HG02870 (cell line): ENCODE results near the gene GRK1.
"Not testable (repeated sequence)": the region's sequence is repeated elsewhere in the genome, so short reads cannot be mapped to it uniquely, and the experiment has no call there.

ENCODE experiments used
- ATAC-seq: cut with Tn5 transposase; IDR thresholded peaks from one replicate; pipeline ENCODE4 v1.9.1; 2021; ENCODE audit warnings: mild to moderate bottlenecking, moderate library complexity; ENCODE audit not compliant: unreplicated experiment

Gene GRK1

GRCh38 chr13:113664751-113665596, 2.0 kb upstream of the GRK1 start:
- no peak for ATAC-seq

- ATAC-seq = no peak
These were observed 1.3 kb upstream of the GRK1 start for GRCh38 chr13:113665597-113666328.

GRCh38 chr13:113666329-113666670, 719 bp upstream of the GRK1 start:
- ATAC-seq = no peak

GRCh38 chr13:113667771-113668490, 912 bp downstream of the GRK1 start:
- ATAC-seq = no peak

GRCh38 chr13:113668491-113668971, 1.5 kb downstream of the GRK1 start:
- ATAC-seq = no peak

- no peak for ATAC-seq
These were observed 2.3 kb downstream of the GRK1 start for GRCh38 chr13:113669231-113669754.

GRCh38 chr13:113669755-113670341, 2.8 kb downstream of the GRK1 start:
- ATAC-seq = no peak

- no peak for ATAC-seq
These were observed 3.5 kb downstream of the GRK1 start for GRCh38 chr13:113670541-113670940.

- ATAC-seq = no peak
These were observed 4.3 kb downstream of the GRK1 start for GRCh38 chr13:113671066-113672001.

- no peak for ATAC-seq
These were observed 5.1 kb downstream of the GRK1 start for GRCh38 chr13:113672002-113672651.

- ATAC-seq = no peak
These were observed 55.9 kb downstream of the GRK1 start for GRCh38 chr13:113722921-113723320.

GRCh38 chr13:113723410-113724015, 56.5 kb downstream of the GRK1 start:
- ATAC-seq = no peak

- no peak for ATAC-seq
These were observed 57.2 kb downstream of the GRK1 start for GRCh38 chr13:113724016-113724758.

GRCh38 chr13:113724780-113725315, 57.8 kb downstream of the GRK1 start:
- ATAC-seq = peak; percentile 92

- not testable (repeated sequence) for ATAC-seq
These were observed 58.5 kb downstream of the GRK1 start for GRCh38 chr13:113725329-113726105.

- ATAC-seq = not testable (repeated sequence)
These were observed 59.2 kb downstream of the GRK1 start for GRCh38 chr13:113726106-113726821.
